GM18511 (cell line): ENCODE measurements around the gene UNC13D.
"Not testable (repeated sequence)": the region's sequence is repeated elsewhere in the genome, so short reads cannot be mapped to it uniquely, and the experiment has no call there.

Experiments
- ATAC-seq: cut with Tn5 transposase; IDR thresholded peaks from one replicate; pipeline ENCODE4 v1.9.1; 2021; ENCODE audit warnings: mild to moderate bottlenecking, moderate library complexity; ENCODE audit not compliant: unreplicated experiment

UNC13D gene

DNA sequence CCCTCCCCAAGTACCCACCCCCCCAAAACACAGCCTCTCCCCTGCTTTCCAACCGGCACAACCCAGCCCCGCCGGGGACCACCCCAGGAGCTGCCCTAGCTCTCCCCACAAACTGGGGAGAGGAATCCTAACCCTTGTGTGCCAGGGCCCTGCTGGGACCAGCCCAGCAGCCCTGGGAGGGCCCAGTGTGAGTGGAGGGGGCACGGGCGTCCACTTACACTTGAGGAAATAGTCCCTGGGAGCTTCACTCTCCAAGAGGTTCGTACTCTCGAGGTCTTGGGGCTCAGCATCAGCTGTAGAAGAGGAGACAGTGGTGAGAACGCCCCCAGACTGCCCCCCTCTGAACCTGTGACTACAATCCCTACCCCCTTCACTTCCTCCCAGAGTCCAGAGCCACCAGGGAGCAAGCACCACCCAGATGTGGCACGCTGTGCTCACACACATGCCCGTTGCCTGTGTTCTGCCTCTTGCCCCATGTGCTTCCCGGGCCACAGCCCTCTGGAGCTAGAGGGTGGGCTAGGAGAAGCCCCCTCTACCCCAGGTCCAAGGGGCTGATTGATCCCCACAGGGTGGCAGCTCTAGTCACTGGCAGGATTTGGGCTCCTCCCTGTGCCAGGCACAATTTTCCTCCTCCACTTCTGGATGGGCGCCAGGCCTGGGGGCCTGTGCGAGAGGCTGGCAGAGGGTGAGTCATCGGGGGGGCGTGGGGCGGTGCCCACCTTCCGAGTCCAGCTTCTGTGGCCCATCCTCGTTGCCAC lies 31.2 kb upstream of the UNC13D start:
- ATAC-seq, result no peak

- ATAC-seq, result no peak
Observed at GRCh38 chr17:75874323-75875181, 30.3 kb upstream of the UNC13D start.

DNA sequence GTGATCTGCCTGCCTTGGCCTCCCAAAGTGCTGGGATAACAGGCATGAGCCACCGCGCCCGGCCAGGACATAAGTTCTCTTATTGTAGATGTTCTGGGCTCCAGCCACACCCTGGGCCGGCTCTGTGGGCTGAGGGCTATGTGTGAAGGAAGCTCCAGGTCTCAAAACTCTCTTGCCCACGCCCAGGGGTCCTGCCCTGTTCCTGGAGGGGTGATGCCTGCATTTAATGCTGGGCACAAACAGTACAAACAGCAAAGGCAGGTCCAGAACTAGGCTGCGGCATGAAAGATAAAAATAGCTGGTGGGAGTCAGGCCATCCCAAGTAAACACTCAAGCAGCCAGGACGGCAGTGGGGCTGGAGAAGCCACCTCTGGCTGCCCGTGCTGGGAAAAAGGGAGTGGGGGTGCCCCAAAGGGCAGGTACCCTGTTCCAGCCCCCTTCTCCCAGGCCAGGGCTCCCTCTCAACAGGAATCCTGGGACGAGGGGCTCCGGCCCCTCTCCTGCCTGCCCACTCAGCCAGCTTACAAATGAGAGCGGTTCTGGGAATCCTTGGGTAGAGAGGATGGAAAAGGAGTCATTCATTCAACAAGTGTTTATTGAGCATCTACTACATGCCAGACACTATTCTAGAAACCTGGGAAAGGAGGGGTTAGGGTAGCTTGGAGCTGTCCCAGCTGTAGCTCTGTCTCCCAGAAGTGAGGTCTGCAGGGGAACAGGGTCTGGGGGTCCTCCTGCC lies 29.6 kb upstream of the UNC13D start:
- no peak for ATAC-seq

GRCh38 chr17:75872434-75873351 lies 28.5 kb upstream of the UNC13D start:
- no peak for ATAC-seq

GRCh38 chr17:75870228-75870627 lies 26.0 kb upstream of the UNC13D start:
- not testable (repeated sequence) for ATAC-seq

DNA sequence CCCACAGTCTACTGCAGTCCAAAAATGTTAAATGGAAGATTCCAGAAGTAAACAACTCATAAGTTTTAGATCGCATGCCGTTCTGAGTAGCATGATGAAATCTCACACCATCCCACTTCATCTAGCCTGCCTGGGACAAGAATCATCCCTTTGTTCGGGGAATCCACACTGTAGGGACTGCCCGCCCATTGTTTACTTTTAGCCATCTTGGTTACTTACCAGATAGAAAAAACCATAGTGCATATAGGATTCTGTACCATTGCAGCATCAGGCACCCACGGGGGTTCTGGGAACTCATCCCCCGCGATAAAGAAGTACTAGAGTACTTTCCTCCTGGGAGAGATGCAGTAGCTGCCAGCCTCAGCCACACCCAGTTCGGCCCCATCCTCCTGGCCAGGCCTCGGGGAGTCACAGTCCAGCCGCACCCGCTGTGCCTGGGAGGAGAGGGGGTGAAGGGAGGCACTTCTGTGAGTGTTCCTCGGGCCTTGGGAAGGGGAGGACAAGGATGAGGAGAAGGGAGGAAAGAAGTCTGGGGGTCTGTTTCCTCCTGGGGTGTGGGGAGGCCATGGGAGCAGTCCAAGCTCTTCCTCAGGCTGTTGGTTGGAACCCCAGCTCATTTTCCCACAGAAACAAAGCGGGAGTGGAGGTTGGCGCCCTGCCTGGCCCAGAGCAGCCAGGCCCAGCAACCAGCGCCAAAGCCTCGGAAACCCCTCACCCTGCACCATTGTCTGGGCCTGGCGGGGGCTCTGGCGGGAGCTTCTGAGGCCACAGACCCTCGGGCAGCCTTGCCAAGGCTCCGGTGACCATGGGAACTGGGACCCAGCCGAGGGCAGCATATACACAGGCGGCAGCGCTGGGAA lies 25.3 kb upstream of the UNC13D start:
- ATAC-seq, result no peak

GRCh38 chr17:75868730-75869281 lies 24.6 kb upstream of the UNC13D start:
- ATAC-seq, result not testable (repeated sequence)

GRCh38 chr17:75865404-75866188 lies 21.4 kb upstream of the UNC13D start:
- ATAC-seq, result not testable (repeated sequence)

DNA sequence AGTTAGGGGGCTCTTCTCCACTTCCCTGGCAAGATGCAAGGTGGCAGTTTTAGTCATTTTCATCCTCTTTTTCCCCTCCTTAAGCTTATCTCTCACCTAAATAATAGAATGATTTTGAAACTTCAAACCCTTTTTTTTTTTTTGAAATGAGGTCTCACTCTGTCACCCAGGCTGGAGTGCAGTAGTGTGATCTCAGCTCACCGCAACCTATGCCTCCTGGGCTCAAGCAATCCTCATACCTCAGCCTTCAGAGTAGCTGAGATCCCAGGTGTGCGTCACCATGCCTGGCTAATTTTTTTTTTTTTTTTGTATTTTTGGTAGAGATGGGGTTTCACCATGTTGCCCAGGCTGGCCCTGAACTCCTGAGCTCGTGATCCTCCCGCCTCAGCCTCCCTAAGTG lies 20.7 kb upstream of the UNC13D start:
- ATAC-seq, result peak; percentile 47

- ATAC-seq, result peak; percentile 92
Observed at GRCh38 chr17:75864448-75864871, 20.3 kb upstream of the UNC13D start.

DNA sequence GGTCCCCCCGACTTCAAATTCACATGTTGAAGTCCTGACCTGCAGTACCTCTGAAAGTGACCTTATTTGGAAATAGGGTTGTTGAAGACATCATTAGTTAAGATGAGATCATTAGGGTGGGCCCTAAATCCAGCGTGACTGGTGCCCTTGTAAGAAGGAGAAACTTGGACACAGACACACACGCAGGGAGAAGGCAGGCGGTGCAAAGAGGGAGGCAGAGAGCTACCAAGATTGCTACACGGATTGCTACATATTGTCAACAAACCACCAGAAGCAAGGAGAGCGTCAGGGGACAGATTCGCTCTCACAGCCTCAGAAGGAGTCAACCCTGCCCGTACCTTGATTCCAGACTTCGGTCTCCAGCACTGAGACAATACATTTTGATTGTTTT lies 17.7 kb upstream of the UNC13D start:
- ATAC-seq, result no peak

DNA sequence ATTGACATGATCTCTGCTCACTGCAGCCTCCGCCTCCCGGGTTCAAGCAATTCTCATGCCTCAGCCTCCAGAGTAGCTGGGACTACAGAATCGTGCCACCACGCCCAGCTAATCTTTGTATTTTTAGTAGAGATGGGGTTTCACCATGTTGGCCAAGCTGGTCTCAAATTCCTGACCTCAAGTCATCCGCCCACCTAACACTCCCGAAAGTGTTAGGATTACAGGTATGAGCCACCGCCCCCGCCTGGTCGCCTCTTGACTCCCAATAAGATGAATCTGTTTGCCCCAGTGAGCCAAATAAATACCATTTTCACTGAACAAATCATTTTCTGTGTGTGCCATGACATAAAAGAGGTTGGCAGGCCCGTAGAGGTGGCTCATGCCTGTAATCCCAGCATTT lies 15.2 kb upstream of the UNC13D start:
- ATAC-seq, result not testable (repeated sequence)

DNA sequence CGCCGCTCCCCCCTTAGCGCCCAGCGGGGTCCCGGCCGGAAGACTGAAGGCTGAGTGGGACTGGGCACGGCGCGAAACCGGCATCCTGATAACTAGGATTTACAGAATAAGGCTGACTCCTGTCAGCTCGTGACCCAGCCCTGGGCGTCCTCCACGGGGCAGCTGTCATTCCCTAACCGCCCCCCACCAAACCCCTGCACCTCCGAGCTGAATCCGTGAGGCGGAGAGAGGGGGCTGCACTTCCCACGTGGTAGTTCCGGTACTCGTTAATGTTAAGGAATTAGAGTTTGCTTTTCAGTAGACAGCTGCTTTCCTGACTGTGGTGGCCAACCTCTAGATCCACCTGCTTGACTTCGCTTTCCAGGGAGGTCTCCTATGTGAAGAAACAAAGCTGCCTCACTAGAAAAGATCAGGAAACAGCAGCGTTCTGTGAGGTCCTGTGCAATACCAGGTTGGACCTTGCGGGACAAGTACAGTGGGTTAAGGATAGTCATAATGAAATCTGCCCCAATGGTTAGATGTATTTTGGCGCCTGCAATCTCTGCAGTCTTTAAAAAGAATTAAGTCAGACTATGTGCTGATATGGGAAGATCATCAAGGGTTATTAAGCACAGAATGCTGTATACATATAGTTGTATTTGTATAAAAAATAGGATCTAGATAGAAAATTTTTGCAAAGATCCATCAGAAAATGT lies 12.0 kb upstream of the UNC13D start:
- no peak for ATAC-seq

- peak; percentile 87 for ATAC-seq
Observed at GRCh38 chr17:75855310-75856061, 11.3 kb upstream of the UNC13D start, which contains the start of gene WBP2. TSS of gene WBP2 (minus strand) at chr17:75855335. CDS start at chr17:75855297, 38 bp downstream.

DNA sequence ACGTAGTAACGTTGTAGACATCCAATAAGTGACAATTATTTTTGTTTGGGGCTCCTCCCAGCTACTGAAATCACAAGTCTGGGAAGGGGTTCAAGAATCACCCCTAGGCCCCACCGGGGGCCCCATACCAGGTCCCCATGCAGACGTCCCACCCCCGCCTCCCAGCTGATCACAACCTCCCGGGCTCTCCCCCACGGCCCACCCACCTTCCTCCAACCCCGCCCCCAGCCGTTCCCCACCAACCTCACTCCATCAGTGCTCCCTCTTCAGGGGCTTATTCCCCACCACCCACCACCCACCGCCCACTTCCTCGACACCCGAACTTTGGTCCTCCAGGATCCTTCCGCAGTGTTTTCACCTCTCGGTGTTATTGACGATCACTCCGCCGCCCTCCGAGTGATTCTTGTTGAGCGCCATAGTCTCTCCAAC lies 10.7 kb upstream of the UNC13D start:
- no peak for ATAC-seq

GRCh38 chr17:75854101-75854748 lies 10.0 kb upstream of the UNC13D start:
- ATAC-seq, result no peak
